SK-N-SH treated with all-trans-retinoic acid at 6 μM for 48 hours (cell line): Measurements from ENCODE around the gene GFPT2.

Source experiments
- ATAC-seq: fragments of 200-7000 bp; cut with Tn5 transposase; 3 replicates; pipeline ENCODE4 v1.9.1; 2020; ENCODE audit warnings: mild to moderate bottlenecking, moderate library complexity
- ARNTL ChIP-seq: fragments of 450-650 bp; formaldehyde crosslinking; IDR thresholded peaks from 2 replicates; pipeline ENCODE4 v1.5.0; 2020; ENCODE audit warnings: low read depth, mild to moderate bottlenecking, moderate library complexity, borderline replicate concordance
- BACH2 ChIP-seq: fragments of 250-450 bp; sonication (Bioruptor Pico); IDR thresholded peaks from 2 replicates; pipeline ENCODE4 v1.9.0; 2021; ENCODE audit warnings: mild to moderate bottlenecking, borderline replicate concordance
- CREB5 ChIP-seq: fragments of 250-450 bp; sonication (Bioruptor Pico); IDR thresholded peaks from 2 replicates; pipeline ENCODE4 v1.5.1; 2020; ENCODE audit warnings: low read depth, mild to moderate bottlenecking, moderate library complexity
- CSDC2 ChIP-seq: fragments of 250-450 bp; sonication (Bioruptor Pico); IDR thresholded peaks from 2 replicates; pipeline ENCODE4 v1.5.0; 2020; ENCODE audit warnings: mild to moderate bottlenecking, moderate library complexity
- CSRNP3 ChIP-seq: fragments of 250-450 bp; sonication (Bioruptor Pico); IDR thresholded peaks from 2 replicates; pipeline ENCODE4 v1.5.1; 2021; ENCODE audit warnings: mild to moderate bottlenecking, moderate library complexity
- ESRRG ChIP-seq: fragments of 250-450 bp; sonication (Bioruptor Pico); IDR thresholded peaks from 2 replicates; pipeline ENCODE4 v1.6.1; 2021; ENCODE audit warnings: mild to moderate bottlenecking
- GLIS3 ChIP-seq: fragments of 250-450 bp; sonication (Bioruptor Pico); IDR thresholded peaks from 2 replicates; pipeline ENCODE4 v1.5.0; 2020; ENCODE audit warnings: mild to moderate bottlenecking, moderate library complexity
- ISL1 ChIP-seq: fragments of 250-450 bp; sonication (Bioruptor Pico); IDR thresholded peaks from 2 replicates; pipeline ENCODE4 v2.1.2; 2022; ENCODE audit warnings: mild to moderate bottlenecking, moderate library complexity
- OSR1 ChIP-seq: fragments of 250-450 bp; sonication (Bioruptor Pico); IDR thresholded peaks from 2 replicates; pipeline ENCODE4 v1.8.0; 2022; ENCODE audit warnings: moderate library complexity, mild to moderate bottlenecking, inconsistent platforms
- POU6F1 ChIP-seq: fragments of 250-450 bp; sonication (Bioruptor Pico); IDR thresholded peaks from 2 replicates; pipeline ENCODE4 v1.8.0; 2021; ENCODE audit warnings: low read depth, mild to moderate bottlenecking, moderate library complexity, borderline replicate concordance
- PPARA ChIP-seq: fragments of 250-450 bp; sonication (Bioruptor Pico); IDR thresholded peaks from 2 replicates; pipeline ENCODE4 v1.5.0; 2020; ENCODE audit warnings: mild to moderate bottlenecking, borderline replicate concordance
- RARB ChIP-seq: fragments of 250-450 bp; sonication (Bioruptor Pico); IDR thresholded peaks from 2 replicates; pipeline ENCODE4 v1.8.0; 2021; ENCODE audit warnings: mild to moderate bottlenecking, moderate library complexity
- SNAI2 ChIP-seq: fragments of 250-450 bp; sonication (Bioruptor Pico); IDR thresholded peaks from 2 replicates; pipeline ENCODE4 v1.5.0; 2020; ENCODE audit warnings: mild to moderate bottlenecking, moderate library complexity
- TCF4 ChIP-seq: fragments of 250-450 bp; sonication (Bioruptor Pico); IDR thresholded peaks from 2 replicates; pipeline ENCODE4 v1.8.0; 2021; ENCODE audit warnings: mild to moderate bottlenecking, moderate library complexity, borderline replicate concordance
- TSHZ2 ChIP-seq: fragments of 250-450 bp; sonication (Bioruptor Pico); IDR thresholded peaks from 2 replicates; pipeline ENCODE4 v1.5.0; 2020; ENCODE audit warnings: mild to moderate bottlenecking, moderate library complexity
- ZC3H10 ChIP-seq: fragments of 250-450 bp; sonication (Bioruptor Pico); IDR thresholded peaks from 2 replicates; pipeline ENCODE4 v1.5.1; 2021; ENCODE audit warnings: mild to moderate bottlenecking, moderate library complexity
- ZFP3 ChIP-seq: fragments of 250-450 bp; sonication (Bioruptor Pico); IDR thresholded peaks from 2 replicates; pipeline ENCODE4 v1.5.0; 2020; ENCODE audit warnings: mild to moderate bottlenecking, moderate library complexity
- ZFP30 ChIP-seq: fragments of 450-650 bp; formaldehyde crosslinking; IDR thresholded peaks from 2 replicates; pipeline ENCODE4 v1.5.0; 2022; ENCODE audit warnings: mild to moderate bottlenecking, moderate library complexity
- ZNF565 ChIP-seq: fragments of 450-650 bp; formaldehyde crosslinking; conservative IDR thresholded peaks from 2 replicates; pipeline ENCODE4 v1.5.0; 2020; ENCODE audit warnings: low read depth, mild to moderate bottlenecking, moderate library complexity
- ZNF70 ChIP-seq: fragments of 450-650 bp; formaldehyde crosslinking; IDR thresholded peaks from 2 replicates; pipeline ENCODE4 v1.5.0; 2020; ENCODE audit warnings: mild to moderate bottlenecking, moderate library complexity
- ZNF8 ChIP-seq: fragments of 450-650 bp; formaldehyde crosslinking; IDR thresholded peaks from 2 replicates; pipeline ENCODE4 v1.5.0; 2020; ENCODE audit warnings: mild to moderate bottlenecking, moderate library complexity

GFPT2 gene

GRCh38 chr5:180340856-180341255 lies 12.3 kb downstream of the GFPT2 start:
- TF ChIP-seq OSR1 (CRISPR knock-in tag) (no peak), RARB (CRISPR knock-in tag) (no peak), CSRNP3 (CRISPR knock-in tag) (no peak), TSHZ2 (CRISPR knock-in tag) (no peak), TCF4 (CRISPR knock-in tag) (no peak), ZNF70 (CRISPR knock-in tag) (no peak), PPARA (CRISPR knock-in tag) (no peak), ZC3H10 (CRISPR knock-in tag) (no peak), ARNTL (no peak), SNAI2 (CRISPR knock-in tag) (no peak), CREB5 (no peak), GLIS3 (CRISPR knock-in tag) (no peak), BACH2 (no peak), ZFP3 (no peak), CSDC2 (no peak), ESRRG (no peak)
- no peak for ATAC-seq

GRCh38 chr5:180339583-180340183 lies 13.5 kb downstream of the GFPT2 start:
- no peak for ATAC-seq
- TF ChIP-seq GLIS3 (CRISPR knock-in tag): no peak

- ATAC-seq: no peak
- TF ChIP-seq POU6F1 (CRISPR knock-in tag) (no peak), BACH2 (no peak), ESRRG (no peak), CREB5 (no peak), ZNF70 (CRISPR knock-in tag) (no peak), ZFP3 (no peak), ARNTL (no peak), ISL1 (CRISPR knock-in tag) (no peak)
- TF ChIP-seq, all 23 proteins: peak for 0
Observed at GRCh38 chr5:180338001-180338707, 15.0 kb downstream of the GFPT2 start.

GRCh38 chr5:180336234-180337020 lies 16.7 kb downstream of the GFPT2 start:
- TF ChIP-seq OSR1 (CRISPR knock-in tag): no peak
- TF ChIP-seq TCF4 (CRISPR knock-in tag): no peak
- no peak for TF ChIP-seq ZFP3
- no peak for TF ChIP-seq ISL1 (CRISPR knock-in tag)
- no peak for TF ChIP-seq ZNF70 (CRISPR knock-in tag)
- no peak for TF ChIP-seq CSDC2
- TF ChIP-seq ZNF8 (CRISPR knock-in tag): no peak
- TF ChIP-seq CREB5: no peak
- no peak for TF ChIP-seq ZNF565 (CRISPR knock-in tag)
- no peak for TF ChIP-seq ARNTL
- no peak for TF ChIP-seq ZC3H10 (CRISPR knock-in tag)
- TF ChIP-seq PPARA (CRISPR knock-in tag): no peak
- no peak for TF ChIP-seq SNAI2 (CRISPR knock-in tag)
- TF ChIP-seq GLIS3 (CRISPR knock-in tag): no peak
- no peak for TF ChIP-seq ZFP30 (CRISPR knock-in tag)
- ATAC-seq: no peak
